H7 (cell line): ENCODE results near the gene CMIP. TPM values are rescaled to one million over a fixed set of nuclear protein-coding genes. Genes with fewer than 3 reads are reported as not detected.

Experiments used
- DNase-seq: peaks from one replicate; pipeline ENCODE4 v3.0.0; 2012
- H3K27me3 ChIP-seq: 2 replicates; pipeline ENCODE4 v1.6.0; 2011; ENCODE audit warnings: mild to moderate bottlenecking, low read length; ENCODE audit not compliant: control insufficient read depth, insufficient read depth
- H3K36me3 ChIP-seq: replicated peaks from 2 replicates; pipeline ENCODE4 v1.5.1; 2011; ENCODE audit warnings: low read length; ENCODE audit not compliant: control insufficient read depth, insufficient read depth
- H3K4me3 ChIP-seq: 2 replicates; pipeline ENCODE4 v1.5.1; 2011; ENCODE audit warnings: low read depth, mild to moderate bottlenecking, control low read depth, low read length, moderate library complexity; ENCODE audit not compliant: insufficient read depth
- total RNA-seq: library from RNA; depleted of rRNA; stranded (reverse); fragments of >200 nt; shearing (Covaris generic); gene quantifications from 2 replicates; pipeline ENCODE4 v1.2.3, GENCODE V29; 2014; rRNA removed

CMIP gene
- total RNA-seq, 1 experiment from 2014 or later = 13.1 TPM

GRCh38 chr16:81745704-81746558 lies 301.3 kb downstream of the CMIP start:
- peak; percentile 82 for DNase-seq
- H3K27me3 ChIP-seq = no peaks in the 10 kb centered on the region; the same call in 1 of the 2 replicates

GRCh38 chr16:81746566-81746965 lies 302.0 kb downstream of the CMIP start:
- H3K36me3 ChIP-seq = no peaks in the 10 kb centered on the region
- H3K4me3 ChIP-seq = peak overlapping the region; percentile 34; the same call in 1 of the 2 replicates
- no peaks in the 10 kb centered on the region; the same call in 1 of the 2 replicates for H3K27me3 ChIP-seq
- no peak for DNase-seq

More at GRCh38 chr16:81745704-81746558, 301.3 kb downstream of the CMIP start:
- peak overlapping the region; percentile 34 for H3K4me3 ChIP-seq
- no peaks in the 10 kb centered on the region for H3K36me3 ChIP-seq

- peak; percentile 51 for DNase-seq
- H3K27me3 ChIP-seq = no peaks in the 10 kb centered on the region
- H3K4me3 ChIP-seq = no peak overlapping the region
- H3K36me3 ChIP-seq = no peaks in the 10 kb centered on the region
These were observed 304.0 kb downstream of the CMIP start for GRCh38 chr16:81748476-81749198.

- Histone ChIP-seq H3K27me3 (no peaks in the 10 kb centered on the region), H3K36me3 (no peaks in the 10 kb centered on the region), H3K4me3 (no peak overlapping the region)
- peak; percentile 57 for DNase-seq
These were observed 307.7 kb downstream of the CMIP start for GRCh38 chr16:81752225-81752875.

GRCh38 chr16:81752876-81753227 lies 308.2 kb downstream of the CMIP start:
- no peaks in the 10 kb centered on the region for H3K27me3 ChIP-seq
- no peaks in the 10 kb centered on the region for H3K36me3 ChIP-seq
- no peak overlapping the region for H3K4me3 ChIP-seq
- DNase-seq = no peak

- no peaks in the 10 kb centered on the region for H3K36me3 ChIP-seq
- no peak for DNase-seq
- no peak overlapping the region for H3K4me3 ChIP-seq
- H3K27me3 ChIP-seq = no peaks in the 10 kb centered on the region
These were observed 310.2 kb downstream of the CMIP start for GRCh38 chr16:81754858-81755257.

GRCh38 chr16:81755915-81756614 lies 311.5 kb downstream of the CMIP start:
- DNase-seq = no peak
- Histone ChIP-seq H3K4me3 (no peak overlapping the region), H3K36me3 (no peaks in the 10 kb centered on the region), H3K27me3 (no peaks in the 10 kb centered on the region)

- Histone ChIP-seq H3K4me3 (no peak overlapping the region), H3K36me3 (no peaks in the 10 kb centered on the region), H3K27me3 (no peaks in the 10 kb centered on the region)
- no peak for DNase-seq
These were observed 312.2 kb downstream of the CMIP start for GRCh38 chr16:81756615-81757356.

- no peak for DNase-seq
- H3K4me3 ChIP-seq = no peak overlapping the region
- H3K36me3 ChIP-seq = no peaks in the 10 kb centered on the region
- no peaks in the 10 kb centered on the region for H3K27me3 ChIP-seq
These were observed 313.8 kb downstream of the CMIP start for GRCh38 chr16:81758376-81758775.

Other genes with a start within 250 kb of the CMIP start
- gene BCO1, start 206.1 kb upstream of the CMIP start, total RNA-seq = 0.10 and 0.63 TPM in 2 replicates
- 8.7 and 10.9 TPM in 2 replicates for gene GAN, start 129.8 kb upstream of the CMIP start, total RNA-seq